Neural progenitor cell (in vitro differentiated cells): ENCODE results near the gene SKA3.

Source experiments
- CTCF ChIP-seq: fragments of 200-600 bp; sonication (generic); IDR thresholded peaks from 2 replicates; pipeline ENCODE4 v1.5.1; 2017; ENCODE audit warnings: antibody characterized with exemption, mild to moderate bottlenecking
- EZH2 ChIP-seq: fragments of 200-600 bp; sonication (generic); IDR thresholded peaks from 2 replicates; pipeline ENCODE4 v1.6.1; 2017; ENCODE audit warnings: antibody characterized with exemption, mild to moderate bottlenecking, moderate library complexity

- TF ChIP-seq EZH2: no peak
- TF ChIP-seq CTCF: no peak
Measured at GRCh38 chr13:21130116-21130515, 46.2 kb downstream of the SKA3 start.
